DMS114 treated with DMSO at 0.1 percent for 48 hours (cell line): ENCODE measurements around the gene UGT8.
"Not testable (repeated sequence)": the region's sequence is repeated elsewhere in the genome, so short reads cannot be mapped to it uniquely, and the experiment has no call there.

Experiments
- DNase-seq: peaks from one replicate; lab custom pipeline; 2025; ENCODE audit not compliant: unreplicated experiment; lab: John Stamatoyannopoulos, UW

UGT8 gene

GRCh38 chr4:114606245-114606644 lies 7.6 kb downstream of the UGT8 start:
- DNase-seq, result no peak

GRCh38 chr4:114607056-114607455 lies 8.4 kb downstream of the UGT8 start:
- no peak for DNase-seq

- DNase-seq, result no peak
These were observed 15.0 kb downstream of the UGT8 start for GRCh38 chr4:114613560-114613959.

GRCh38 chr4:114615435-114615834 lies 16.8 kb downstream of the UGT8 start:
- no peak for DNase-seq

- not testable (repeated sequence) for DNase-seq
These were observed 17.4 kb downstream of the UGT8 start for GRCh38 chr4:114616036-114616435.

GRCh38 chr4:114626196-114626595 lies 27.6 kb downstream of the UGT8 start:
- no peak for DNase-seq

- no peak for DNase-seq
These were observed 37.8 kb downstream of the UGT8 start for GRCh38 chr4:114636192-114636935.

GRCh38 chr4:114642173-114642780 lies 43.7 kb downstream of the UGT8 start:
- DNase-seq, result no peak

GRCh38 chr4:114649908-114650307 lies 51.3 kb downstream of the UGT8 start:
- no peak for DNase-seq

- no peak for DNase-seq
These were observed 55.1 kb downstream of the UGT8 start for GRCh38 chr4:114653675-114654074.

GRCh38 chr4:114654592-114654991 lies 56.0 kb downstream of the UGT8 start:
- DNase-seq, result no peak

GRCh38 chr4:114658179-114658578 lies 59.6 kb downstream of the UGT8 start:
- DNase-seq, result no peak

GRCh38 chr4:114658776-114659175 lies 60.2 kb downstream of the UGT8 start:
- no peak for DNase-seq

- DNase-seq, result peak; percentile 26
These were observed 60.9 kb downstream of the UGT8 start for GRCh38 chr4:114659386-114660008.

GRCh38 chr4:114663083-114663482 lies 64.5 kb downstream of the UGT8 start:
- no peak for DNase-seq

GRCh38 chr4:114668577-114668976 lies 70.0 kb downstream of the UGT8 start:
- no peak for DNase-seq

GRCh38 chr4:114670733-114671132 lies 72.1 kb downstream of the UGT8 start:
- not testable (repeated sequence) for DNase-seq

- no peak for DNase-seq
These were observed 74.7 kb downstream of the UGT8 start for GRCh38 chr4:114673306-114673705.

- no peak for DNase-seq
These were observed 75.5 kb downstream of the UGT8 start for GRCh38 chr4:114674080-114674479.

GRCh38 chr4:114677346-114677979 lies 78.9 kb downstream of the UGT8 start:
- DNase-seq, result no peak

GRCh38 chr4:114684462-114684861 lies 85.9 kb downstream of the UGT8 start:
- no peak for DNase-seq

GRCh38 chr4:114688059-114688458 lies 89.5 kb downstream of the UGT8 start:
- no peak for DNase-seq
